AG04450 (cell line): ENCODE results near the gene ST6GALNAC3. TPM values are rescaled to one million over a fixed set of nuclear protein-coding genes. Genes with fewer than 3 reads are reported as not detected.

Experiments
- CTCF ChIA-PET: fragments of 300-600, 350-600 bp; formaldehyde crosslinking; extraction: SDS; loops from one replicate; lab custom pipeline; 2022; ENCODE audit warnings: antibody characterized with exemption, inconsistent platforms; lab: Charles Lee
- POLR2A ChIA-PET: fragments of 350-600 bp; formaldehyde crosslinking; extraction: SDS; loops from one replicate; lab custom pipeline; 2021; ENCODE audit warnings: antibody characterized with exemption, inconsistent platforms; lab: Yijun Ruan, JAX
- DNase-seq: peaks from one replicate; pipeline ENCODE4 v3.0.0-alpha.2; 2011; ENCODE audit warnings: low read depth, low spot score
- H3K27ac ChIP-seq: one replicate; pipeline ENCODE4 v1.5.1; 2012; ENCODE audit warnings: low read depth, low read length, control low read depth
- H3K27me3 ChIP-seq: one replicate; pipeline ENCODE4 v1.6.0; 2012; ENCODE audit warnings: low read length; ENCODE audit not compliant: control insufficient read depth, insufficient read depth
- H3K4me3 ChIP-seq: 2 replicates; pipeline ENCODE4 v1.5.1; 2011; ENCODE audit warnings: mild to moderate bottlenecking, low read depth, low read length, control low read depth
- H3K9me3 ChIP-seq: 2 replicates; pipeline ENCODE4 v1.5.1; 2012; ENCODE audit warnings: low read length; ENCODE audit not compliant: control insufficient read depth, insufficient read depth
- polyA plus RNA-seq: library from polyadenylated mRNA; depleted of rRNA; stranded (reverse); fragments of >200 nt; gene quantifications from 2 replicates; pipeline ENCODE4 v1.2.3, GENCODE V29; 2011
- TF ChIP-seq, protein P1 (sequence below): IDR thresholded peaks from 2 replicates; pipeline ENCODE4 v1.5.1; 2011; ENCODE audit warnings: low read depth, low read length, control low read depth, inconsistent platforms

Gene ST6GALNAC3
- polyA plus RNA-seq, 1 experiment = 2.1 TPM

GRCh38 chr1:76669131-76669530, 594.6 kb downstream of the ST6GALNAC3 start:
- TF ChIP-seq, protein P1, sequence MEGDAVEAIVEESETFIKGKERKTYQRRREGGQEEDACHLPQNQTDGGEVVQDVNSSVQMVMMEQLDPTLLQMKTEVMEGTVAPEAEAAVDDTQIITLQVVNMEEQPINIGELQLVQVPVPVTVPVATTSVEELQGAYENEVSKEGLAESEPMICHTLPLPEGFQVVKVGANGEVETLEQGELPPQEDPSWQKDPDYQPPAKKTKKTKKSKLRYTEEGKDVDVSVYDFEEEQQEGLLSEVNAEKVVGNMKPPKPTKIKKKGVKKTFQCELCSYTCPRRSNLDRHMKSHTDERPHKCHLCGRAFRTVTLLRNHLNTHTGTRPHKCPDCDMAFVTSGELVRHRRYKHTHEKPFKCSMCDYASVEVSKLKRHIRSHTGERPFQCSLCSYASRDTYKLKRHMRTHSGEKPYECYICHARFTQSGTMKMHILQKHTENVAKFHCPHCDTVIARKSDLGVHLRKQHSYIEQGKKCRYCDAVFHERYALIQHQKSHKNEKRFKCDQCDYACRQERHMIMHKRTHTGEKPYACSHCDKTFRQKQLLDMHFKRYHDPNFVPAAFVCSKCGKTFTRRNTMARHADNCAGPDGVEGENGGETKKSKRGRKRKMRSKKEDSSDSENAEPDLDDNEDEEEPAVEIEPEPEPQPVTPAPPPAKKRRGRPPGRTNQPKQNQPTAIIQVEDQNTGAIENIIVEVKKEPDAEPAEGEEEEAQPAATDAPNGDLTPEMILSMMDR = no peak
- no peak for DNase-seq
- Histone ChIP-seq H3K4me3 (no peak overlapping the region), H3K9me3 (no peaks in the 10 kb centered on the region), H3K27ac (no peak overlapping the region), H3K27me3 (no peaks in the 10 kb centered on the region)
- CTCF ChIA-PET = interaction anchor here (0.6 kb wide), 1 partner anchor 15 kb away, joined by 4 read pairs; no protein-coding TSS in a partner anchor
- POLR2A ChIA-PET = no interaction called here

- CTCF ChIA-PET = no interaction called here
- no peak overlapping the region for H3K27ac ChIP-seq
- POLR2A ChIA-PET = no interaction called here
- H3K4me3 ChIP-seq = no peak overlapping the region
- TF ChIP-seq, protein P1 = no peak
- H3K27me3 ChIP-seq = no peaks in the 10 kb centered on the region
- DNase-seq = no peak
- no peaks in the 10 kb centered on the region for H3K9me3 ChIP-seq
These were observed 595.2 kb downstream of the ST6GALNAC3 start for GRCh38 chr1:76669624-76670315.

GRCh38 chr1:76674689-76675210, 600.2 kb downstream of the ST6GALNAC3 start:
- H3K27me3 ChIP-seq = no peaks in the 10 kb centered on the region
- TF ChIP-seq, protein P1 = no peak
- ChIA-PET CTCF (no interaction called here), POLR2A (no interaction called here)
- H3K9me3 ChIP-seq = no peaks in the 10 kb centered on the region
- H3K27ac ChIP-seq = no peak overlapping the region
- no peak for DNase-seq
- H3K4me3 ChIP-seq = no peak overlapping the region

- TF ChIP-seq, protein P1 = no peak
- DNase-seq = no peak
- no peak overlapping the region for H3K4me3 ChIP-seq
- CTCF ChIA-PET = no interaction called here
- POLR2A ChIA-PET = no interaction called here
- no peak overlapping the region for H3K27ac ChIP-seq
- H3K9me3 ChIP-seq = no peaks in the 10 kb centered on the region
- no peaks in the 10 kb centered on the region for H3K27me3 ChIP-seq
These were observed 603.2 kb downstream of the ST6GALNAC3 start for GRCh38 chr1:76677416-76678405.
